ENCODE data around the gene CLCNKB.

DNA sequence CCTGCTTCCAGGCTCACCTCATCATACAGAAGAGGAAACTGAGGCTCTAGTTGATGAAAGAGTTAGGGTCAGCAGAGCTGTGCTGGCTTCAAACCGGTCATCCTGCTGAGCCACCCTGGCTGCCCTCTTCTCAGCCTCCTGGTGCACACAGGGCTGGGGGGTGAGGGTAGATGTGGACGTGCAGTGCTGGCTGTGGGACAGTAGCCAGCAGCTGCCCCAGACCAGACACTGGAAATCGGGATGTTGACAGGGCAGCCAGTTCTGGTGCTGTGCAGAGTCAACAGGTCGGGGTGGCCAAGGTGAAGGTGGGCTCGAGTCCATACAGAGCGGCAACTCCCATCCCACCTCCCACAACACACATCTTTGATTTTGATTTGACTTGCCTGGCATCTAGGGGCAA, 23.3 kb upstream of the CLCNKB start:
- TF ChIP-seq, protein P1, sequence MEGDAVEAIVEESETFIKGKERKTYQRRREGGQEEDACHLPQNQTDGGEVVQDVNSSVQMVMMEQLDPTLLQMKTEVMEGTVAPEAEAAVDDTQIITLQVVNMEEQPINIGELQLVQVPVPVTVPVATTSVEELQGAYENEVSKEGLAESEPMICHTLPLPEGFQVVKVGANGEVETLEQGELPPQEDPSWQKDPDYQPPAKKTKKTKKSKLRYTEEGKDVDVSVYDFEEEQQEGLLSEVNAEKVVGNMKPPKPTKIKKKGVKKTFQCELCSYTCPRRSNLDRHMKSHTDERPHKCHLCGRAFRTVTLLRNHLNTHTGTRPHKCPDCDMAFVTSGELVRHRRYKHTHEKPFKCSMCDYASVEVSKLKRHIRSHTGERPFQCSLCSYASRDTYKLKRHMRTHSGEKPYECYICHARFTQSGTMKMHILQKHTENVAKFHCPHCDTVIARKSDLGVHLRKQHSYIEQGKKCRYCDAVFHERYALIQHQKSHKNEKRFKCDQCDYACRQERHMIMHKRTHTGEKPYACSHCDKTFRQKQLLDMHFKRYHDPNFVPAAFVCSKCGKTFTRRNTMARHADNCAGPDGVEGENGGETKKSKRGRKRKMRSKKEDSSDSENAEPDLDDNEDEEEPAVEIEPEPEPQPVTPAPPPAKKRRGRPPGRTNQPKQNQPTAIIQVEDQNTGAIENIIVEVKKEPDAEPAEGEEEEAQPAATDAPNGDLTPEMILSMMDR (IDR thresholded peaks at IDR 0.05), result no peak
- no peak for TF ChIP-seq POLR2A (IDR thresholded peaks at IDR 0.05)
